GM23338 (cell line): Measurements from ENCODE around the gene ERAP2.

Source experiments
- EZH2 ChIP-seq: fragments of 200-600 bp; sonication (generic); IDR thresholded peaks from one replicate; pipeline ENCODE4 v1.8.0; 2017; ENCODE audit warnings: antibody characterized with exemption, mild to moderate bottlenecking, low read depth; ENCODE audit not compliant: unreplicated experiment
- EZH2phosphoT487 ChIP-seq: fragments of 200-600 bp; sonication (generic); IDR thresholded peaks from one replicate; pipeline ENCODE4 v1.8.1; 2018; ENCODE audit warnings: antibody characterized with exemption; ENCODE audit not compliant: unreplicated experiment
- POLR2AphosphoS5 ChIP-seq: IDR thresholded peaks from 2 replicates; pipeline ENCODE4 v1.6.1; 2016; ENCODE audit warnings: antibody characterized with exemption, low read depth
- TF ChIP-seq, protein P1 (sequence below), 2 experiments: fragments of 200-600 bp in 1 of 2; sonication (generic) in 1 of 2; conservative IDR thresholded peaks; 2 replicates each; pipeline versions ENCODE4 v1.5.1 to v1.6.1; 2016 to 2017; ENCODE audit warnings: antibody characterized with exemption in 2 of 2, low read depth in 2 of 2, mild to moderate bottlenecking in 2 of 2, moderate library complexity in 1 of 2

DNA sequence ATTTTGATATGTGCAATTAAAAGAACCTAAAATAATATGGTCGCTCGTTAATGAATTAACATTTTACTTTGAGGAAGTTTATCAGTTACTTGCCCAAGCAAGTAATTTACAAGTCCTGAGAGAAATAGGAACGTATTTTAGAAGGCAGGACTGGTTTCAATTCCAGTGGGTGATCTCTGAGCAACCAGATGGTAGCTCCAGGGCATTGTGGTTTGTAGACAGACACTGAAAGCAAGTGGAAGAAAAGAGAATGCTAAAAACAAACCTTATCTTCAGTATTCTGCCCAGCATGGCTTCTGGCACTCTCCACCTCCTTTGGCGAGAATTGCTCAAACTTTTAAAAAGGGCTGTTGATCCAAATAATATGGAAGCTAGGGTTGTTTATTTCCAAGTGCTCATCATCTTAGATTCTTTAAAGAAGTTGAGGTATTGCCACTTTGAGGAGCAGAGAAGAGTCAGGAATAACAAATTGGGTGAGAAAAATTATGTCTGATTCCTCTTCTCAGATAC, 31.8 kb upstream of the ERAP2 start:
- TF ChIP-seq, protein P1, sequence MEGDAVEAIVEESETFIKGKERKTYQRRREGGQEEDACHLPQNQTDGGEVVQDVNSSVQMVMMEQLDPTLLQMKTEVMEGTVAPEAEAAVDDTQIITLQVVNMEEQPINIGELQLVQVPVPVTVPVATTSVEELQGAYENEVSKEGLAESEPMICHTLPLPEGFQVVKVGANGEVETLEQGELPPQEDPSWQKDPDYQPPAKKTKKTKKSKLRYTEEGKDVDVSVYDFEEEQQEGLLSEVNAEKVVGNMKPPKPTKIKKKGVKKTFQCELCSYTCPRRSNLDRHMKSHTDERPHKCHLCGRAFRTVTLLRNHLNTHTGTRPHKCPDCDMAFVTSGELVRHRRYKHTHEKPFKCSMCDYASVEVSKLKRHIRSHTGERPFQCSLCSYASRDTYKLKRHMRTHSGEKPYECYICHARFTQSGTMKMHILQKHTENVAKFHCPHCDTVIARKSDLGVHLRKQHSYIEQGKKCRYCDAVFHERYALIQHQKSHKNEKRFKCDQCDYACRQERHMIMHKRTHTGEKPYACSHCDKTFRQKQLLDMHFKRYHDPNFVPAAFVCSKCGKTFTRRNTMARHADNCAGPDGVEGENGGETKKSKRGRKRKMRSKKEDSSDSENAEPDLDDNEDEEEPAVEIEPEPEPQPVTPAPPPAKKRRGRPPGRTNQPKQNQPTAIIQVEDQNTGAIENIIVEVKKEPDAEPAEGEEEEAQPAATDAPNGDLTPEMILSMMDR (conservative IDR thresholded peaks at IDR 0.05; ENCODE audit: low read depth in 2 of 2), result no peak
- TF ChIP-seq POLR2AphosphoS5 (no peak), EZH2phosphoT487 (no peak), EZH2 (no peak)
